ENCODE data around the gene FNIP2.
"Not testable (repeated sequence)": the region's sequence is repeated elsewhere in the genome, so short reads cannot be mapped to it uniquely, and the experiment has no call there.

The FNIP2 gene

DNA sequence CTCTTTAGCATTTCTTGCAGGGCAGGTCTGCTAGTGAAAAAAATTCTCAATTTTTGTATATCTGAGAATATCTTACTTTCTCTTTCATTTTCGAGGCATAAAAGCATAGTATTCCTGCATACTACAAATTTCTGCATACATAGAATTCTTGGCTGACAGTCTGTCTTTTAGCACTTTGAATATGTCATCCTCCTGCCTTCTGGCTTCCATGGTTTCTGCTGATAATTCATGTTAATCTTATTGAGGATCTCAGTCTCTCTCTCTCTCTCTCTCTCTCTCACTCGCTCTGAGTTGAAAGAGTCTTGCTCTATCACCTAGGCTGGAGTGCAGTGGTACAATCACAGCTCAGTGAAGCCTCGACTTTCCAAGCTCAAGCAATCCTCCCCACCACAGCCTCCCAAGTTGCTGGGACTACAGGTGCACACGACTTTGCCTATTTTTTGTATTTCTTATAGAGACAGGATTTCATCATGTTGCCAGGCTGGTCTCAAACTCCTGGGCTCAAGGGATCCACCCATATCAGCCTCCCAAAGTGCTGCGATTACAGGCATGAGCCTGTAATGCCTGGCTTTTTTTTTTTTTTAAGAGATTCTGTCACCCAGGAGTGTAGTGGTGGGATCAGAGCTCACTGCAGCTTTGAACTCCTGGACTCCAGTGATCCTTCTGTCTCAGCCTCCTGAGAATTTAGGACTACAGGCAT lies 161.3 kb downstream of the FNIP2 start:
- DNase-seq, result no peak

GRCh38 chr4:158930639-158930972 lies 161.8 kb downstream of the FNIP2 start:
- DNase-seq, result no peak

GRCh38 chr4:158933236-158933635 lies 164.4 kb downstream of the FNIP2 start:
- no peak for DNase-seq

DNA sequence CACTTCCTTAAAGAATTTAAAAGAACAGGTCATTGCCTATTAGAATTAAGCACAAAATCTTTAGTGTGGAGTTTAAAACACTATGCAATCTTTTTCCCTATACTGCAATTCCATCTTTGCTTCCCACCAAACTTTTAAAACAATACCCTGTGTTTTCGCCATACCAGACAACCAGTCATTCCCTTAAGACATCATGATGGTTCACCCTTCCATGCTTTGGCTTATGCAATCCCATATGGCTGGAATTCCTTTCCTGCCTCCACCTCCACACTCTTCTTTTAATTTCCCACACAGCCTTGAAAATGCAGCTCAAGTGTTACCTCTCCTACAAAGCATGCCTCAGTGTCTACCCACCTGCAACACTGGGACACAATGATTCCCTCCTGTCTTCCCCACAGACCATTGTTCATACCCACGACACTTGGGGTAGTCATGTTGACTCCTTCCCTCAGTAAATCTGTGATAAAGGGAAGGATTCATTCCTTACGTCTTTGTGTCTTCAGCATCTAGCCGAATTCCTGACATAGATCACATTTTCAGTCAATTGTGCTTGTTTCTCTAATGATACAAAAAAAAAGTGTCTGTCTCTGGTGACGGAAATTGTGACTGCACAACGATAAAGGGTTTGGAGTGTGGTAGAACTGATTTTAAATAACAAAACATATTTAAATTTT lies 166.3 kb downstream of the FNIP2 start:
- DNase-seq, result no peak

DNA sequence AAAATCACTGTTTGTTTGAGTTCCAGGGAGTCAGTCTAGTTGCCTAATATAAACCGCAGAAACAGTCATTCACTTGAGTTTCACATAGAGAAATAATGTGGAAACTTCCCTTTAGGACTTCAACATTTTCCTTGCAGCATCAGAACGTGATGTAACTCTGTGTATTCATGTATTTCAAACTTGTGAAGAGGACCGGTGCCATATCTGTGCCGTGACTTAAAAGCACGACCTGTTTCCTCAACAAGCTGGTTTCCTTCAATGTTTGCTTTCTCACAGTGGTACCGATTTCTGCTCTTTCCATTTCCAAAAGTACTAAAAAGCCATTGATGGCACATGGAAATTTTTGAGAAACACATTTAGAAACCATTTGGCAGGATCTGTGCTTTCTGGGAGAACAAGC lies 167.4 kb downstream of the FNIP2 start:
- no peak for DNase-seq

GRCh38 chr4:158938220-158939044 lies 169.6 kb downstream of the FNIP2 start:
- no peak for DNase-seq

DNA sequence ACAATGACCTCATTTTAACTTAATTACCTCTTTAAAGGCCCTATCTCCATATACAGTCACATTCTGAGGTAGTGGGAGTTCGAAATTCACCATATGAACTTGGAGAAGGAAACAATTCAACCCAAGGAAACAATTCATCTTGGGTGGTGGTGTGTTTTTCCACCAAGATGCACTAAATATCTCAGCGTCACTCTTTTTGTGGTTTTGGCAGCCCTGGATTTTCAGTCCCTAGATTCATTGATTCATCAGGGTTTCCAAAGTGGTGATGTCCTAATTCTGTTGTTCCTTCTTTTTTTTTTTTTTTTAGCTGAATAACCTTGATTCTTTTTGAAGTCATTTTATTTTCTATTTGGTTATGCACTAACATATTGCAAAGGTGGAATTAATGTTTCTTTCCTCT lies 171.4 kb downstream of the FNIP2 start:
- DNase-seq, result no peak

DNA sequence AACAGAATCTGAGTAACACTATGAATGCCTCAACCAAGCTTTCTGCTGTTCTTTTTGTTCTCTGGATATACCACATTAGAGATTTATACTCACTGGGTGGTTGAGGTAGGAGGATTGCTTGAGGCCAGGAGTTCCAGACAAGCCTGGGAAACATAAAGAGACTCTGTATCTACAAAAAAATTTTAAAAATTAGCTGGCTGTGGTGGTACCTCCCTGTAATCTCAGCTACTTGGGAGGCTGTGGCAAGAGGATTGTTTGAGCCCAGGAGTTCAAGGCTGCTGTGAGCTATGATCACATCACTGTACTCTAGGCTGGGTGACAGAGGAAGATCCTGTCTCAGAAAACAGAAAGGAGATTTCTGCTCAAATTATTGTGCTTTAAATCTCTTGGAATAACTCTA lies 172.5 kb downstream of the FNIP2 start:
- no peak for DNase-seq

DNA sequence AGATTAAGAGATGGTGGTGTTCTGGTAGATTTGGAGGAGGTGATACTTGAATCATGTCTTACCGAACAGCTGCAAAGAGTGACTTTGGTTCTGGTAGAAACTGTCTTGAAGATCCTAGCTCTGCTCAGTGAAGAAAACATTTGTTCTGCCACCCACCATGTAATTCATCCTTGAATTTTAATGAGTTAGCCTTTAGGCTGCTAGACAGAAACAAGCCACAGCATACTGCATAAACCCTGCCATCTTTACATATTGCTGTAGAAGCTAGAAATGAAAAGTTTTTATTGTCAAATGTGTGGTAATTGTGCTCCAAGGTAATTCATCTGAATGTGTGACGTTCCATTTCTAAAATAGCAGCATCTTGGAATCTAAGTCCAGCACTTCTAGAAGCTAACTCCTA lies 173.1 kb downstream of the FNIP2 start:
- no peak for DNase-seq

GRCh38 chr4:158945529-158946108 lies 176.8 kb downstream of the FNIP2 start:
- no peak for DNase-seq

DNA sequence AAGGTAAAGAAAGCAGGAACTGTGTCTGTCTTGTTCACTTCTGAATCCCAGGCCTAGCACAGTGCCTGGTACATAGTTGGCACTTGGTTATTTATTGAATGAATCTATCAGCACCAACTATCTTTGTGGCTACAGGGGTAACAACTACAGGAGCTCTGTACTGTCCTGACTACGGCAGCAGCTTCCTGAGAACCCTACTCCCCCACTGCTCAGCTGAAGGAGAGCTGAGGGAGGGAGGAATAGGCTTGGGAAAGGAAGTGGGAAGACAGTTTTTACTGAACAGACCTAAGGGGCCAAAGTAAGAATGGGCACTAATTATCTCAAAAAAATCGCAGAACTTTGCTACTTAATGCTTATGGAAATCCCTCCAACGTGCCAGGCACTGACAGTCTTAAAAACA lies 178.0 kb downstream of the FNIP2 start:
- no peak for DNase-seq

- DNase-seq, result no peak
Observed at GRCh38 chr4:158948071-158948470, 179.2 kb downstream of the FNIP2 start.

GRCh38 chr4:158949099-158949498 lies 180.3 kb downstream of the FNIP2 start:
- no peak for DNase-seq

DNA sequence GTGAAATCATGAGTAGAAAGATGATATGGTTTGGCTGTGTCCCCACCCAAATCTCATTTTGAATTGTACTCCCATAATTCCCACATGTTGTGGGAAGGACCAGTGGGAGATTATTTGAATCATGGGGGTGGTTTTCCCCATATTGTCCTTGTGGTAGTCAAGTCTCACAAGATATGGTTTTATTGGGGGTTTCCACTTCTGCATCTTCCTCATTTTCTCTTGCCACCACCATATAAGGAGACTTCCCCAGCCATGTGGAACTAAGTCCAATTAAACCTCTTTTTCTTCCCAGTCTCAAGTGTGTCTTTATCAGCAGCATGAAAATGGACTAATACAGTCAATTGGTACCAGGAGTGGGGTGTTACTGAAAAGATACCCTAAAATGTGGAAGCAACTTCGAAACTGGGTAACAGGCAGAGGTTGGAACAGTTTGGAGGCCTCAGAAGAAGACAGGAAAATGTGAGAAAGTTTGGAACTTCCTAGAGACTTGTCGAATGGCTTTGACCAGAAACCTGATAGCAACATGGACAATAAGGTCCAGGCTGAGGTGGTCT lies 183.5 kb downstream of the FNIP2 start:
- DNase-seq, result not testable (repeated sequence)

GRCh38 chr4:158956345-158956744 lies 187.5 kb downstream of the FNIP2 start:
- not testable (repeated sequence) for DNase-seq

GRCh38 chr4:158956918-158957317 lies 188.1 kb downstream of the FNIP2 start:
- DNase-seq, result not testable (repeated sequence)

All from activated T-cell treated with anti-CD3 and anti-CD28 coated beads for 4 hours (primary cell).